Neural cell (in vitro differentiated cells): ENCODE results near the gene PRSS57. TPM values are rescaled to one million over a fixed set of nuclear protein-coding genes. Genes with fewer than 3 reads are reported as not detected.
A peak's percentile ranks its signal among the peaks of the same experiment; 100 is the strongest.

Experiments used
- H2AFZ ChIP-seq: fragments of 200-600, 300-800 bp; sonication (generic), shearing (Covaris generic); 2 replicates; pipeline ENCODE4 v1.6.0; 2014; ENCODE audit warnings: low read depth, mild to moderate bottlenecking, antibody characterized with exemption, low read length, moderate library complexity
- H3F3A ChIP-seq: fragments of 200-600 bp; shearing (Covaris generic); 2 replicates; pipeline ENCODE4 v1.6.1; 2016; ENCODE audit warnings: mild to moderate bottlenecking, moderate library complexity, mixed read lengths, antibody characterized with exemption, low read length; ENCODE audit not compliant: insufficient read depth, poor library complexity, severe bottlenecking
- H3K27ac ChIP-seq: fragments of 200-600, 300-800 bp; sonication (generic), shearing (Covaris generic); 2 replicates; pipeline ENCODE4 v1.5.1; 2014; ENCODE audit warnings: mild to moderate bottlenecking, low read length, moderate library complexity
- H3K27me3 ChIP-seq: fragments of 300-800, 200-600 bp; sonication (generic), shearing (Covaris generic); 2 replicates; pipeline ENCODE4 v1.6.0; 2014; ENCODE audit warnings: mild to moderate bottlenecking, low read depth, low read length, moderate library complexity; ENCODE audit not compliant: insufficient read depth
- H3K36me3 ChIP-seq: fragments of 300-800, 200-600 bp; sonication (generic), shearing (Covaris generic); 2 replicates; pipeline ENCODE4 v1.5.1; 2014; ENCODE audit warnings: mild to moderate bottlenecking, antibody characterized with exemption, low read length, moderate library complexity; ENCODE audit not compliant: insufficient read depth
- H3K4me2 ChIP-seq: fragments of 300-800, 200-600 bp; sonication (generic), shearing (Covaris generic); 2 replicates; pipeline ENCODE4 v1.6.0; 2014; ENCODE audit warnings: mild to moderate bottlenecking, low read length
- H3K4me3 ChIP-seq: fragments of 300-800, 200-600 bp; sonication (generic), shearing (Covaris generic); 2 replicates; pipeline ENCODE4 v1.5.1; 2014; ENCODE audit warnings: mild to moderate bottlenecking, low read length, moderate library complexity
- H3K79me2 ChIP-seq: fragments of 200-600 bp; shearing (Covaris generic); replicated peaks from 2 replicates; pipeline ENCODE4 v1.6.0; 2014; ENCODE audit warnings: mild to moderate bottlenecking, low read length, moderate library complexity; ENCODE audit not compliant: insufficient read depth
- H3K9ac ChIP-seq: fragments of 300-800, 200-600 bp; sonication (generic), shearing (Covaris generic); 2 replicates; pipeline ENCODE4 v1.6.1; 2016; ENCODE audit warnings: mild to moderate bottlenecking, low read length, mixed read lengths
- H3K9me2 ChIP-seq: fragments of 200-600 bp; shearing (Covaris generic); 2 replicates; pipeline ENCODE4 v1.6.1; 2016; ENCODE audit warnings: mild to moderate bottlenecking, low read length, mixed read lengths; ENCODE audit not compliant: insufficient read depth
- H3K9me3 ChIP-seq: fragments of 200-600, 300-800 bp; sonication (generic), shearing (Covaris generic); 2 replicates; pipeline ENCODE4 v1.6.1; 2016; ENCODE audit warnings: mild to moderate bottlenecking, mixed run types, low read length, moderate library complexity, mixed read lengths
- H4K20me1 ChIP-seq: fragments of 200-600 bp; shearing (Covaris generic); 2 replicates; pipeline ENCODE4 v1.6.1; 2016; ENCODE audit warnings: mild to moderate bottlenecking, mixed run types; ENCODE audit not compliant: insufficient read depth
- CTCF ChIP-seq: fragments of 450-650 bp; IDR thresholded peaks from 2 replicates; pipeline ENCODE4 v1.5.1; 2014; ENCODE audit warnings: antibody characterized with exemption, mild to moderate bottlenecking, moderate library complexity; ENCODE audit not compliant: poor library complexity, severe bottlenecking
- EZH2 ChIP-seq: fragments of 200-600, 300-800 bp; shearing (Covaris generic), sonication (generic); IDR thresholded peaks from 2 replicates; pipeline ENCODE4 v1.6.1; 2014; ENCODE audit warnings: antibody characterized with exemption, low read length, borderline replicate concordance, mild to moderate bottlenecking; ENCODE audit not compliant: insufficient read depth, poor library complexity, severe bottlenecking
- MXI1 ChIP-seq: fragments of 450-650 bp; conservative IDR thresholded peaks from 2 replicates; pipeline ENCODE4 v1.6.1; 2014; ENCODE audit warnings: antibody characterized with exemption, mild to moderate bottlenecking; ENCODE audit not compliant: poor library complexity, severe bottlenecking
- RAD21 ChIP-seq: fragments of 450-650 bp; conservative IDR thresholded peaks from 2 replicates; pipeline ENCODE4 v1.6.1; 2014; ENCODE audit warnings: antibody characterized with exemption, mild to moderate bottlenecking, moderate library complexity
- SMC3 ChIP-seq: fragments of 450-650 bp; conservative IDR thresholded peaks from 2 replicates; pipeline ENCODE4 v1.6.1; 2014; ENCODE audit warnings: antibody characterized with exemption, mild to moderate bottlenecking, moderate library complexity; ENCODE audit not compliant: poor library complexity
- TAF1 ChIP-seq: IDR thresholded peaks from 2 replicates; pipeline ENCODE4 v1.6.1; 2012; ENCODE audit warnings: low read depth
- polyA plus RNA-seq: library from polyadenylated mRNA; depleted of rRNA; stranded (reverse); fragments of >200 nt; gene quantifications from 2 replicates; pipeline ENCODE4 v1.2.3, GENCODE V29; 2014
- TF ChIP-seq, protein P1 (sequence below): IDR thresholded peaks from 2 replicates; pipeline ENCODE4 v1.6.1; 2012; ENCODE audit warnings: borderline replicate concordance

PRSS57 gene
- polyA plus RNA-seq, 1 donor from 2014 or later = not detected

- Histone ChIP-seq H3K79me2 (no peaks in the 10 kb centered on the region), H3K4me3 (peak within 1 kb of the TSS; percentile 7), H3K9me2 (no peaks in the 10 kb centered on the region), H3K27ac (no peak within 1 kb of the TSS), H4K20me1 (no peaks in the 10 kb centered on the region), H3K9ac (peak within 1 kb of the TSS; percentile 39), H3K9me3 (no peaks in the 10 kb centered on the region), H3K27me3 (peaks cover 3% of the 10 kb centered on the region), H3K4me2 (no peak within 1 kb of the TSS), H3K36me3 (no peaks in the 10 kb centered on the region), H3F3A (no peaks in the 10 kb centered on the region), H2AFZ (no peak within 1 kb of the TSS)
- no peak for TF ChIP-seq TAF1
These were observed 18.7 kb downstream of the PRSS57 start, which contains the start of gene FSTL3 for GRCh38 chr19:676339-677105. Gene FSTL3, plus strand, starts transcription at chr19:676392. Its CDS starts 32 bp downstream, at chr19:676424.

DNA sequence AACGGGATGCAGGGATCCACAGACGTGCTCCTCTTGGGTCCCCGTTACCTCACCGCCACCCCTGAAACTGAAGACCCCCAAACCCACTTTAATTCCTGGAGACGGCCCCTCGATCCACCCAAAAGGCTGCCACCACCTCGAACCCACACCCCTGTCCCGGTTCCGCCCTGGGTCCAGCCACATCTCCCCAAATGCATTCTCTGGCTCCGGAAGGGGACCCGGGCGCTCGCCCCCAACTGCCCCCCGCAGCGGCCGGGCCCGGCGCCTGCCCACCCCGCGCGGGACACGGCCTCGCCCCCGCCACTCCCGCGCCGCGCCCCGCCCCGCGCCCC is 19.3 kb downstream of the PRSS57 start:
- Histone ChIP-seq H3K9me2 (no peaks in the 10 kb centered on the region), H3K9ac (no peak overlapping the region), H3K79me2 (no peaks in the 10 kb centered on the region), H3K36me3 (no peaks in the 10 kb centered on the region), H3K27me3 (peaks cover 3% of the 10 kb centered on the region), H3F3A (no peaks in the 10 kb centered on the region), H3K4me2 (no peak overlapping the region), H3K4me3 (no peak overlapping the region), H3K9me3 (no peaks in the 10 kb centered on the region), H4K20me1 (no peaks in the 10 kb centered on the region), H2AFZ (no peak overlapping the region), H3K27ac (no peak overlapping the region)
- TF ChIP-seq, protein P1, sequence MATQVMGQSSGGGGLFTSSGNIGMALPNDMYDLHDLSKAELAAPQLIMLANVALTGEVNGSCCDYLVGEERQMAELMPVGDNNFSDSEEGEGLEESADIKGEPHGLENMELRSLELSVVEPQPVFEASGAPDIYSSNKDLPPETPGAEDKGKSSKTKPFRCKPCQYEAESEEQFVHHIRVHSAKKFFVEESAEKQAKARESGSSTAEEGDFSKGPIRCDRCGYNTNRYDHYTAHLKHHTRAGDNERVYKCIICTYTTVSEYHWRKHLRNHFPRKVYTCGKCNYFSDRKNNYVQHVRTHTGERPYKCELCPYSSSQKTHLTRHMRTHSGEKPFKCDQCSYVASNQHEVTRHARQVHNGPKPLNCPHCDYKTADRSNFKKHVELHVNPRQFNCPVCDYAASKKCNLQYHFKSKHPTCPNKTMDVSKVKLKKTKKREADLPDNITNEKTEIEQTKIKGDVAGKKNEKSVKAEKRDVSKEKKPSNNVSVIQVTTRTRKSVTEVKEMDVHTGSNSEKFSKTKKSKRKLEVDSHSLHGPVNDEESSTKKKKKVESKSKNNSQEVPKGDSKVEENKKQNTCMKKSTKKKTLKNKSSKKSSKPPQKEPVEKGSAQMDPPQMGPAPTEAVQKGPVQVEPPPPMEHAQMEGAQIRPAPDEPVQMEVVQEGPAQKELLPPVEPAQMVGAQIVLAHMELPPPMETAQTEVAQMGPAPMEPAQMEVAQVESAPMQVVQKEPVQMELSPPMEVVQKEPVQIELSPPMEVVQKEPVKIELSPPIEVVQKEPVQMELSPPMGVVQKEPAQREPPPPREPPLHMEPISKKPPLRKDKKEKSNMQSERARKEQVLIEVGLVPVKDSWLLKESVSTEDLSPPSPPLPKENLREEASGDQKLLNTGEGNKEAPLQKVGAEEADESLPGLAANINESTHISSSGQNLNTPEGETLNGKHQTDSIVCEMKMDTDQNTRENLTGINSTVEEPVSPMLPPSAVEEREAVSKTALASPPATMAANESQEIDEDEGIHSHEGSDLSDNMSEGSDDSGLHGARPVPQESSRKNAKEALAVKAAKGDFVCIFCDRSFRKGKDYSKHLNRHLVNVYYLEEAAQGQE = no peak
- TF ChIP-seq RAD21 (no peak), EZH2 (no peak), MXI1 (no peak), CTCF (no peak), TAF1 (no peak), SMC3 (no peak)
